HG02763 (cell line): ENCODE results near the gene POTEI.
"Not testable (repeated sequence)": the region's sequence is repeated elsewhere in the genome, so short reads cannot be mapped to it uniquely, and the experiment has no call there.

Experiments used
- ATAC-seq: cut with Tn5 transposase; IDR thresholded peaks from one replicate; pipeline ENCODE4 v1.9.1; 2021; ENCODE audit warnings: mild to moderate bottlenecking, moderate library complexity; ENCODE audit not compliant: unreplicated experiment

The POTEI gene

GRCh38 chr2:130509228-130509627 is at the start of gene POTEI:
Gene POTEI (minus strand): TSS chr2:130509328. CDS start chr2:130509235, 93 bp downstream.
- not testable (repeated sequence) for ATAC-seq

- not testable (repeated sequence) for ATAC-seq
Observed at GRCh38 chr2:130556441-130556840, 47.3 kb upstream of the POTEI start.

- not testable (repeated sequence) for ATAC-seq
Observed at GRCh38 chr2:130554178-130554577, 45.0 kb upstream of the POTEI start.

GRCh38 chr2:130549475-130549874 is 40.3 kb upstream of the POTEI start:
- ATAC-seq: not testable (repeated sequence)

- not testable (repeated sequence) for ATAC-seq
Observed at GRCh38 chr2:130548418-130548817, 39.3 kb upstream of the POTEI start.

GRCh38 chr2:130544978-130545377 is 35.9 kb upstream of the POTEI start:
- not testable (repeated sequence) for ATAC-seq

GRCh38 chr2:130543785-130544528 is 34.8 kb upstream of the POTEI start:
- not testable (repeated sequence) for ATAC-seq

GRCh38 chr2:130542789-130543188 is 33.7 kb upstream of the POTEI start:
- not testable (repeated sequence) for ATAC-seq

GRCh38 chr2:130538271-130538670 is 29.1 kb upstream of the POTEI start:
- ATAC-seq: not testable (repeated sequence)

GRCh38 chr2:130536654-130537053 is 27.5 kb upstream of the POTEI start:
- ATAC-seq: not testable (repeated sequence)

GRCh38 chr2:130531672-130532071 is 22.5 kb upstream of the POTEI start:
- not testable (repeated sequence) for ATAC-seq

- ATAC-seq: peak; percentile 80
Observed at GRCh38 chr2:130531225-130531624, 22.1 kb upstream of the POTEI start.

- not testable (repeated sequence) for ATAC-seq
Observed at GRCh38 chr2:130530212-130530611, 21.1 kb upstream of the POTEI start.

GRCh38 chr2:130529545-130529944 is 20.4 kb upstream of the POTEI start:
- ATAC-seq: not testable (repeated sequence)

- not testable (repeated sequence) for ATAC-seq
Observed at GRCh38 chr2:130527365-130527967, 18.3 kb upstream of the POTEI start.

- ATAC-seq: not testable (repeated sequence)
Observed at GRCh38 chr2:130522390-130522789, 13.3 kb upstream of the POTEI start.

GRCh38 chr2:130520992-130521391 is 11.9 kb upstream of the POTEI start, which contains the start of gene CFC1B:
Gene CFC1B (plus strand): TSS chr2:130521222. CDS start chr2:130521485, 263 bp downstream.
- not testable (repeated sequence) for ATAC-seq

- not testable (repeated sequence) for ATAC-seq
Observed at GRCh38 chr2:130518516-130519106, 9.5 kb upstream of the POTEI start.

GRCh38 chr2:130511747-130512451 is 2.8 kb upstream of the POTEI start:
- not testable (repeated sequence) for ATAC-seq

- ATAC-seq: not testable (repeated sequence)
Observed at GRCh38 chr2:130510807-130511746, 1.9 kb upstream of the POTEI start.
